Non-pigmented ciliary epithelial cell (primary cell): ENCODE measurements around the gene RASGEF1C.

ENCODE experiments used
- DNase-seq: peaks from one replicate; pipeline ENCODE4 v3.0.0-alpha.2; 2010; ENCODE audit warnings: low read depth

The RASGEF1C gene

GRCh38 chr5:180209137-180209581 is at the start of gene RASGEF1C:
TSS of gene RASGEF1C (minus strand) at chr5:180209211. CDS start at chr5:180138052, 71,159 bp downstream.
- DNase-seq = no peak

- DNase-seq = no peak
These were observed 44.2 kb upstream of the RASGEF1C start for GRCh38 chr5:180253036-180253824.

- DNase-seq = no peak
These were observed 42.9 kb upstream of the RASGEF1C start for GRCh38 chr5:180251887-180252286.

- no peak for DNase-seq
These were observed 42.1 kb upstream of the RASGEF1C start for GRCh38 chr5:180251141-180251540.

- no peak for DNase-seq
These were observed 41.3 kb upstream of the RASGEF1C start for GRCh38 chr5:180250329-180250728.

- no peak for DNase-seq
These were observed 32.6 kb upstream of the RASGEF1C start for GRCh38 chr5:180241600-180241999.

GRCh38 chr5:180238631-180239030 is 29.6 kb upstream of the RASGEF1C start:
- DNase-seq = no peak

- DNase-seq = no peak
These were observed 26.8 kb upstream of the RASGEF1C start for GRCh38 chr5:180235846-180236245.

GRCh38 chr5:180235077-180235476 is 26.1 kb upstream of the RASGEF1C start:
- DNase-seq = no peak

- no peak for DNase-seq
These were observed 25.3 kb upstream of the RASGEF1C start for GRCh38 chr5:180234271-180234670.

- DNase-seq = no peak
These were observed 24.7 kb upstream of the RASGEF1C start for GRCh38 chr5:180233729-180234128.

GRCh38 chr5:180230017-180230416 is 21.0 kb upstream of the RASGEF1C start:
- no peak for DNase-seq

- no peak for DNase-seq
These were observed 13.0 kb upstream of the RASGEF1C start for GRCh38 chr5:180222056-180222455.

GRCh38 chr5:180217797-180218196 is 8.8 kb upstream of the RASGEF1C start:
- DNase-seq = no peak

- no peak for DNase-seq
These were observed 7.7 kb upstream of the RASGEF1C start for GRCh38 chr5:180216646-180217171.

- DNase-seq = no peak
These were observed 7.0 kb upstream of the RASGEF1C start for GRCh38 chr5:180215783-180216630.

- DNase-seq = no peak
These were observed 6.1 kb upstream of the RASGEF1C start for GRCh38 chr5:180214870-180215770.

GRCh38 chr5:180213657-180214207 is 4.7 kb upstream of the RASGEF1C start:
- DNase-seq = no peak

GRCh38 chr5:180213256-180213600 is 4.2 kb upstream of the RASGEF1C start:
- no peak for DNase-seq

GRCh38 chr5:180212363-180213255 is 3.6 kb upstream of the RASGEF1C start:
- DNase-seq = no peak

- DNase-seq = no peak
These were observed 2.7 kb upstream of the RASGEF1C start for GRCh38 chr5:180211761-180212035.
